Globus pallidus (tissue), 1 donor: ENCODE data around the gene STOM.

Experiments
- DNase-seq: peaks from one replicate; pipeline ENCODE4 v3.0.0-alpha.2; 2015; ENCODE audit warnings: low spot score

The STOM gene

DNA sequence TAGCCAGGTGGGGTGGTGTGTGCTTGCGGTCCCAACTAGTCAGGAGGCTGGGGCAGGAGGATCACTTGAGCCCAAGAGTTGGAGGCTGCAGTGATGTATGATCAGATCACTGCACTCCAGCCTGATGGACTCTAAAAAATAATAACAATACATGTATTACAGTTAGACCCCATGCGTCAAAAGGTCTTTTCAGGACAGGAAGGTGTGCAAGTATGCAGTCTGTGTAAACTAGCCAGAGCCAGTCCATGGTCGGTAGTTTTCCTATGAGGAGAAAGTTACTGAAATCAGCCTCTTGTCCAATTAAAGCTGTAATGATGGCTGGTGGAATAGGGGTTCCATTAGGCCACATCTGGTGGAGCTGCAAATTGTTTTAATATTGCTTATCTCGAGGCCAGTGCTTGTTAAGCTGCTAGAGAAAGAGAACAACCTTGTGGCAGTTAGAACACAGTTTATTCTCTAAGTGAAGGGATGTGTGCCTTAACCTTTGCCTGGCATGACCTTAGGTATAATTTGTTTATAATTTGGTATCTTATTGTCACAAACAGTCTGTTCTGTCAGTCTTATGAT lies 1.5 kb upstream of the STOM start:
- DNase-seq: no peak

DNA sequence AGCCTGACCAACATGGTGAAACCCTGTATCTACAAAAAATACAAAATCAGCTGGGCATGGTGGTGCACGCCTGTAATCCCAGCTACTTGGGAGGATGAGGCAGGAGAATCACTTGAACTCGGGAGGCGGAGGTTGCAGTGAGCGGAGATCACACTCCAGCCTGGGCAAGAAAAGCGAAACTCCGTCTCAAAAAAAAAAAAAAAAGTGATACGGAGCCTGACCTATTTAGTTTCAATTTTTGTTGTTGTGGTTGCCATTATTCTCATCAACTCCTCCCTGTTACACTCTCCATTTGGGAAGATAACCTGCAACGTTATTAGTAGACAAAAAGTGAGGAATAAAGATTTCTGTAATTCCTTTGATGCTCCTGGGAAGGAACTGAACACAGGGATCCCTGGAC lies 1.3 kb downstream of the STOM start:
- no peak for DNase-seq

DNA sequence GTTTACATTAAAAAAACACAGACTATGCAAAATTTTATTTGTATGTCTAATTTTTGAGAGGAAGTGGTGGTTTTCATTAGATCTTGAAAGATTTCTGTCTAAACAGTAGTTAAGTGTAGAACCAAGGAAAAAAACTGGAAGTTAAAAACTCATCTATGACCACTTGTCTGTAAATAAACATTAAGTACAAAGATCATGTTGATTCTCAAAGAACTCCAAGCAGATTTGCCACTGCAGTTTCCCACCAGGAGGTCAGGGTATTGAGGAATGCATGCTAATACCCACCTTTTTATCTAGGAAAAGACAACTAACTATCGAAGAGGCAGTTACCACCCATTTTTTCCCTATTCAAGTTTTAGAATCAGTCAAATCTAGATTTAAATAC lies 1.9 kb downstream of the STOM start:
- no peak for DNase-seq

DNA sequence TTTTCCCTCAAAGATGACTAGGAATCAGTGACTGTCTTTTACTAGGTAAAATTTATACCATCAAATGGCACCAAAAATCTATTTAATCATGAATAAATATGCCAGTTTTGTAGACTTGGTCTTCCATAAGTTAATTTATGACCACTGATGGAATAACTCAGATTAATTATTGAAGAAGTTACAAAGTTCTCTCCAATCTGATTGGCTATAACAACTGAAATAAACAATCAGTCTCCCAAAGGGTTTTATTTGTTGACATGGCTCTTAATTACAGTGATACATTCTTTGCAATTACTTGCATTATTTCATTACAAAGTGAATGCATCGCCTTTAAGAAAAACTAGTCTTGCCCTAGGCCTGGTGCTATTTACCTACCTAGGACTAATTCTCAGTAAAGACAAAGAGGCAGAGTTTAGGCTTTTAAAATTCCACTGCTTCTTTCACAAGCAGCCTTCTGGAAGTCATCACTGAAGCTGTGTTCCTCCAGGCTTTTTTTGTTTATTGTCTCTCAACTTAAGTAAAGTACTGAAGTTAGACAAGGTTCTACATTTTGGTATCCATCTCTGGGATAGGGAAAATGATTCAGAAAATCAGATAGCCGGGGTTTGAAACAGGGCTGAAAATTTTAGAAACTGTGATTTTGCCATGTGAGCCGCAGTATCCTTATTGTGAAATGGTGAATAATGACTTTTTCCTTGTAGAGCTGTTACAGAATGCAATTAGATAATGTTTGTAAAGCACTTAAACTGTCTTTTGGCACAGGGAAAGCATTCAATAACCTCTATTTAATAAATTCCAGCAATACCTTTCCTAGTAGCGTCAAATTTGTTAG lies 2.5 kb downstream of the STOM start:
- DNase-seq: no peak

DNA sequence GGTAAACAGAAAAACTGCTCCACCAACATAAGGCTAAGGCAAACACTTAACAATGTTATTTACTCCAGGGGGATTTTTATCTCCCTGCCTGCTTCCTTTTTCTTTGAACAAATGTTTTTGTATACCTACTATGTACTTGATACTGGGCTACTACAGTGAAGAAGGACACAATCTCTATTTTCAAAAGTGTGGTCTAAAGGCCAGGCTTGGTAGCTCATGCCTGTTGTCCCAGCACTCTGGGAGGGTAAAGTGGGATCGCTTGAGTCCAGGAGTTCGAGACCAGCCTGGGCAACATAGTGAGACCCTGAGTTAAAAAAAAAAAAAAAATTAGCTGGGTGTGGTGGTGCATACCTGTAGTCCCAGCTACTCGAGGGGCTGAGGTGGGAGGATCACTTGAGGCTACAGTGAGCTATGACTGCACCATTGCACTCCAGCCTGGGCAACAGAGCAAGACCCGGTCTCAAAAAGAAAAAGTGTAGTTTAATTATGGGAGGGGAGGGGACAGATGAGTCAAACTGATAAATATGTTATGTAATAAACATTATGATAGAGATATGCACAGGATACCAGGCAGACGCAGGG lies 3.3 kb downstream of the STOM start:
- DNase-seq: no peak

DNA sequence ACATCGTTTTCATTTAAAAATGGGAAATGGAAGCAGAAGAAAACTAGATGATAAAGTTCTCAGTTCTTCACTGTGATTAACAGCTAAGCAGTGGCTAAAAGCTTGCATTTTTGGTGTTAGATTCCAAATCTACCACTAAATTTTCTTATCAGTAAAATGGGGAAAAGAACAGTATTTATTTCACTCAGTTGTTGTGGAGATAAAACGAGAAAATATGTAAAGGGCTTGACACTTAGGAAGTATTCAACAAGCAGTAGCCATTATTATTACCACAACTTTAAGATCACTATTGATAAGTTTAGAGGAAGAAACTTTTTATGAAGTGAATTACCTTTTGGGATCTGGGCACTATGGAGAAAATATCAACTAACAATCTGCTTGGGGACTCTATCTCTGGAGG lies 4.5 kb downstream of the STOM start:
- DNase-seq: no peak

DNA sequence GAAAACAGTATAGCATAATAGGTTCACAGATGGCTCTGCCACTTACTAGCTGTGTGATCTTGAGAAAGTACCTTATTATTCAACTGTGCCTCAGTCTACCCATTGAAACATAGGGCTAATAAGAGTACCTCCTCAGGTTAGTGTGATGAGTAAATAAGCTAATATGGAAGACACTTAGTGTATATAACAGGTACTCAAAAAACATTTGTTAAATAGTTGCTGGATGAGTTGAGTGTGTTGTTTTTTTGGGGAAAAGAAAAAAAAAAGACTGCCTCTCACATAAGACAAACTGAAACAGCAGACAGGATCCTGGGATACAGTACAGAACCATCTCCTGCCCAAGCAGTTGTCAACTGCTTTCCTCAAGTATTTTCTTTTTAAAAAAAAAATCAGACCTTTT lies 5.2 kb downstream of the STOM start:
- DNase-seq: no peak

DNA sequence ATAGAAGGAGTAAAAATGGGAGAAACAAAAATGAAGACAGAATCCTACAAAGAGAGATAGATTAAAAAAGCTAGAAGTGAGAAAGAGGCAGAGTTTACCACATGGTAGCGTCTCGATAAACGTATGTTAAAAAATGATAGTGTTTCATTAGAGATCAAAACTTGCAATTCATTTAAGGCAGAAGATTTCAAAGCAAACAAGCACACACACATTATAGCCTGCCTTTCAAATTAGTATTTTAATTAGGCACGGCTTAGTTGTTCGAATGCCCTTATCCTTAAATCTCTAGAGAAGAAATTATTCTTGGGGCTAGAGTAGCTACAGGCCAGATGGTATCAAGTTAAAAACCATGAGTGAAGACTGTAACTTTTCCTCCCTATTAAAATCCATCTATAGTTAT lies 6.0 kb downstream of the STOM start:
- DNase-seq: no peak

DNA sequence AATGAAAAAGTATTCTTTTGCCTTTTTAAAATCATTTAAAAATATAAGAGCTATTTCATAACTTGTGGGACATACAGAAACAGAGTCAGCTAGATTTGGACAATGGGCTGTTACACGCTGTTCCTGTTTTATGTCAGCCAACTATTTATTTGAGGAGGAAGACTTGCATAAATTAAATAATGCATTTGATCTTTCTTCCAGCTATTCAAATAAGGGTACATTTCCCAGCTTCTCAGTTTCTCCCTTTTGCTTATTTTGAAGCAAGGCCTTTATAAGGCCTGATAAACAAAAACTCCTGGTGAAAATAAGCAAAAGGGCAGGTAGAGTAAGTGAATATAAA lies 6.5 kb downstream of the STOM start:
- no peak for DNase-seq

DNA sequence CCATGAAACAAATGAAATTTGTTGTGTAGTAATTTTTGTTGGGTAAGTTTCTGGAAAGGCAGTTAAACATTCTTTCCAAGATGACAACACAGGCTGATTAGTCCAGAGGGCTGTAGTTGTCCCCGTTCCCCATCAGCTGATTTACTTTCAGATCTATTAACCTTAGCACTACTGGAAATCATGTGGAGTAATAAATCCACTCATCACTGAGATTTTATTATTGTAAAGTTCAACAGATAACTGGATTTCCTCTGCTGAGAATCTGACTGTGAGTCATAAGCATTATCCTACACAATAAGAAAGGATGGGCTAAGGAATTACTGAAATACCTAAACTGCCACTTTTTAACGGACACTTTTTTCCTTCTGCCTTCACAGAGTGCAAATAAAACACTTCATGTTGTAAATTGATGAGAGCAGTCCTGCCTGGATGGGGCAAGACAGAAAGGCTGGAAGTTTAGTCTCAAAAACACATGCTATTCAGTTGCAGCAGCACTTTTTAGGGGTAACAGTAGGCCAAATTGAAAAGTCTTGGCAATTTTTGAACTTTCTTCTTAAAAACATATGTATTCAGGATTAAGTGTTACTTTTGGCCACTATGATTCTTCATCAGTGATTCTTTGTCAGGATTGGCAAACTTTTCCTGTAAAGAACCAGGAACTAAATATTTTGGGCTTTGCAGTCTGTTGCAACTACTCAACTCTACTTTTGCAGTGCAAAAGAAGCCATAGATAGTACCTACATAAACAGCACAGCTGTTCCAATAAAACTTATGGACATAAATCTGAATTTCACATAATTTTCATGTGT lies 7.0 kb downstream of the STOM start:
- no peak for DNase-seq

DNA sequence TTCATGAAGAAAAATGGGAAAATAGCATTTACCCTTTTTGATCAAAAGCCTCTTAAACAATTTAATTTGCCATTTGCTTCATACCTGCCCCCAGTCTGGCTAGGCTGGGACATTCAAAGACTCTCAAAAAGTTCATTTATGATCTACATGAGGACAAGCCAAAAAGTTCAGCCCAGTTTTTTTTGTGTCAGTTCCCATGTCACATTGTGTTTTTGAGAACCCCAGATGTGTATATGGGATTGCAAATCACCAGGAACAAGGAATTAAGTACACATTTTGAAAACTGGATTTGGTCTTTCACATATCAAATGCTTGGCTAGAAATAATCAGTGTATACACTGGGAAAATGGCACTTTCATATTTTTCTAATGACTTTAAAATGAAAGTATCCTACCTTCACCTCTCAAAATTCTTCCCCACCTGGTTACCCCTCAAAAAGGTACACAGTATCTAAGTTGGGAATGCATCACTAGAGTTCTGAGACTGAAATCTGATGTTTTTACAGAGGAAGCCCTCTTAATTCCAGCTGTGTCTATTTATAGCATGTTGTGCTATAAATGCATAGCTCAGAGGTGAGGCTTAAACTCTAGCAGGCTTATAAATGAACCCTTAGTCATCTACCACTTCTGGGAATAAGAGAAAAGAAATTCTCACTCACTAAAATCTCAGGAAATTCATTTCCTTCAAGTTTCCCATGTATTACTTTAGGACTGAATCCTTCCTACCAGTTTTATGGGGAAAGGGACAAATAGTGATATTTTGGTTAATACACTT lies 9.3 kb downstream of the STOM start:
- no peak for DNase-seq

DNA sequence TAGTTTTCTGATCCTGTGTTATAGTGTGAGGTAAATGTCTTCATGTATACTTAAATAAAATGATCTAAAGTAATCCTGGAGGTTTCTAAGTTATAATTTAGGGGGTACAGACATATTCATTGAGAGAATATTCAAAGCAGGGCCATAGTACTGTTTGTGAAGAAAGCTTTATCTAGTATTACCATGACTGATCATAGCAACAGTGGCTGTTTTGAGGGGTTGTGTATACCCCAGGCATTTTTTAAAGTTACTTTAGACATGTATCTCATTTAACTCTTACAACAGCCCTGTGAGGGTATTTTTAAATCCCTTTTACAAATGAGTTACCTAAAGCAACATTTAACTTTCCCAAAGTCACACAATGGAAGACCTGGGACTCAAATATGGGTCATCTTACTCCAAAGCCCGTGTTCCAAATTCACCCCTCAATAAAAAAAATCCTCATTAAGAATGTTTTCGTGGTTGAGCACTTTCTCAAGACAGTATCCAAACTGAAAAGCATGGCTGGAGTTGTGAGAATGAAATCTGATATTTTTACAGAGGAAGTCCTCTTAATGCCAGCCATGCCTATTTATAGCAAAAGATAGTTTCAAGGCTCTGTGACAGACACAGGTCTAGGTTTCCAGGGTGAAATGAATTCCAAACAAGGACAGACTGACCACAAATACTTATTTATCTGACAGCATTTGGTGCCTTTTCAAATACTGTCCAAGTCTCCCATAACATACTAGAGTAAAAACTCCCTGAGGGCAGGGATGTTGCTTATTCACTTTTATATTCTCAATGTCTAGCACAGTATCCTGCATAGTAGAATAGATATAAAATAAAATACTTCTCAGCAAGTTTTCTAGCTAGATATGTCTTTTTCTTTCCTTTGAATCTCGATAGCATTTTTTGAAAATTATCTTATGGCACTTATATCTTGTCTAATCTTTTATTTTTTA lies 10.4 kb downstream of the STOM start:
- no peak for DNase-seq

DNA sequence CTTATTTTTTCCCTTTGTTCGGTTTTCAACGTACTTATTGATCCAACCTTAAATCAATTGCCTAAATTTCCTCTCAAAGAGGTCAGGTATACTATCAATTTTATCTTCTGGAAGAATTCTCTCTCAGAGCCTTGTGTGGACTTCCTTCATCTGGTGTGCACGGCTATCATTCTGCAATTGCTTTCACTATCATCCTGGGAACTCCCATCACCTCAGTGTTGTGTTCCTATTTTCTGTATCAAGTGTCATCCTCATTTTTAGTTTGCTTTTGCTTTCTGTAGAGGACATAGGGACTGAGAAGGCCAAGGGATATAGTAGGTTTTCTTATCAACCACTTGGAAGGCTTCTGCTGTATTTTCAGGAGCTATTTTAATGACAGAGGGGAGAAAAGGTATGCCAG lies 11.3 kb downstream of the STOM start:
- no peak for DNase-seq

DNA sequence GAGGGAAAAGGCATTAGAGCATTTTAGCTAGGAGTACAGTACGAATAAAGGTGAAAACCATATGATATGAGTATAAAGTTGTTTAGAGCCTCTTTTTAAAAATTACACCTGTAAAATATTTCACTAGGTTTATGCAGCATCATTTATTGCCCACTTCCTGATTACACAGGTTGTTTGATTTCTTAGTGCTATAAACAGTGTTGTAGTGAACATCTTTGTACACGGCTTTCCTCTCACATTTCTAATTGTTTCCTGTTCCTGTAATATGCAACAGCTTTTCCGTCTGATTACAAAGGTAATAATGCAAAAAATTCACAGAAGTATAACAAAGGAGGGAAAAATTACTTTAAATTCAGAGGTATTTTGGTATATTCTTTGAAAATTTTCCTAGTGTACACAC lies 13.0 kb downstream of the STOM start:
- no peak for DNase-seq

DNA sequence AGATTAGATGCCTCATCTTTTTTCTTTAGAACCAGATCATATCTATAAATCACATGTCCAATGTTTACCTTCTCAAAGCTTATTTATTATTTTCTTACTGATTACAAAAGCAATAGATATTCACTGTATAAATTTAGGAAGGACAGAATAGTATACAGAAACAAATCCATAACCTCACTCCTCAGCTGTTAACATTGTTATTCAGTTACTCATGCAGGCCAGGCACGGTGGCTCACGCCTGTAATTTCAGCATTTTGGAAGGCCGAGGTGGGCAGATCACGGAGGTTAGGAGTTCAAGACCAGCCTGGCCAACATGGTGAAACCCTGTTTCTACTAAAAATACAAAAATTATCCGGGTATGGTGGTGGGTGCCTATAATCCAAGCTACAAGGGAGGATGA lies 15.3 kb downstream of the STOM start:
- DNase-seq: no peak

DNA sequence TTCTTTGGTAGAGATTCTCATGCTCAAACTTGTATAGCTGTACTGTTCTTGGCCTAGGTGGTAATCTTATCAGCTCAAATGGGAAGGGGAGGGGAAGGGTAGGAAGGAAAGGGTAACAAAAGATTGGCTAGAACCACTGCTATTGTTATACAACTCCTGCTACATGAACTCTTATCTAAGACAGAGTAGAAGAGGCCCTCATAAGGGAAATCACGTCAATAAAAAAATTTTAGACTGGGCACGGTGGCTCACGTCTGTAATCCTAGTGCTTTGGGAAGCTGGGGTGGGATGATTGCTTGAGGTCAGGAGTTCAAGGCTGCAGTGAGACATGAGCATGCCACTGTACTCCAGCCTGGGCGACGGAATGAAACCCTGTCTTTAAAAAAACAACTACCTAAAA lies 15.9 kb downstream of the STOM start:
- DNase-seq: no peak

DNA sequence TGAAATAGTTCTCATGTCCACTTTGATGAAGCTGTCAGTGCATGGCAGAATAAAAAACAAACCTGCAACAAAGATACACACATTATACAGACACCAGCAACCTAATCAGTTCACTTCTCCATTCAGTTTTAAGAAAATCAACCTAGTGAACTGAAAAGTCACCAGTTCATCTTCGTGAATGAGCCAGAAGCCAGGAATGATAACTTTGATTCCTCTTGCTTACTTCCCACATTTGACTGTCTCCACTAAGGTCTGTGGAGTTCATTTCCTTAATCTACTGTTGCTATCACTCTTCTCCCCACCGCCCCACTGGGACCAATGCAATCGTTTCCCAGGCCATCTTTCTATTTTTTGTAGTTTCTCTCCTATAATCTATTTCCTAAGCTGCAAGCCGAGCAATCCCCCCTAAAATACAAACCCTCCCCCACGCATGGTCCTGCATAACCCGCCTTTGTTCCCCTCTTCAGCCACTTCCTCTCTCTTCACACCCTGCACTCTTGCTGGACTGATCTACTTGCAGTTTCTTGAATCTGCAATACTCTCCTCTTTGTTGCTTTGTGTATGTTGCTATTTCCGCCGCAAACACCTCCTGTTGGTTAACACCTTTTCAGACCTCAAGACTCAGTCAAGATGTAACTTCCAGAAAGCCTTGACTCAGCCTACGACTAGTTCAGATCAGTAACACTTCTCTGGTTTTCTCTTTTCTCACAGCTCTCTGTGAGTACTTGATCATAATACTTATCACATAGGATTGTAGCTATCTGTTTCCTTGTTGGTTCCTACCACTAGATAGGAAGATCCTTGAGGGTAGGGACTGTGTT lies 16.6 kb downstream of the STOM start:
- DNase-seq: no peak

DNA sequence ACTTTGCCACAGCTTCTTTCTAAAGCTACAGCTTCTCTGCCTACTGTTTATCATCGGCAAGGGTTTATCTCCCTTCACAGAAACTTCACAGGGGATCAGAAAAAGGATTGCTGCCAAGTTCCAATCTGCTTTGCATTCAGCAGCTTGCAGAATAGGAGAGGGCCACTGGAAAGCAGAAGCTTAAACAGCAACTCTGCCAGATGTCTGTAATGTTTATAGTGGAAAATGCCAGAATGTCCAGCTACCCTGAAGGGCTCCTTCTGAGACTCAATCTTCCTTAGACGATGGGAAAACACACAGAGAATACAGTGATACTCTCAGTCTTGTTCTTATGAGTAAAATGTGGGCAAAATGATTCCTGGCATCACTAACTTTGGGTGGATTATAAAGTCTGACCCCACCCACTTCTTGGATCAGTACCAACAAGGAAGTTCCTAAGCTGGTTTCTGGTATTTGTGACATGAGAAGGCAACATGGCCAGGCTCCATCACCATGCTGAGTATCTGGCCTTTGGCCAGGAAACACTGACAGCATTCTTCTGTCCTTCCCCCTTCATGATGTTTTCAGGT lies 19.0 kb downstream of the STOM start:
- peak; percentile 64 for DNase-seq

DNA sequence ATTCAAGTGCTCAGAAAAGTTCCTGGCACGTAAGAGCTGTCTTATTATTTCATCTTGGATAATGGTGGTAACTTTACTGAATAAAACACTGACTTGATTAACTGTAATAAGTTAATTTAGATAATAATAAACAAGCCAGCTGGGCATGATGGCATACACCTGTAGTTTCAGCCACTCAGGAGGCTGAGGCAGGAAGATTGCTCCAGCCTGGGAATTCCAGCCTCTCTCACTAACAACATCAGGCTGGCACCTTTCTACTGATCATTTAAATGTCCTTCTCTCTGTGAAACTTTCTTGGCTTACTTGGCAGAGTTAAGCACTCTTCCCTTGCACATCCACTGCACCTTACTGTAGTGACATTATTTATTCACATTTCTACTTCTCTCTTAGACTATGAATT lies 20.0 kb downstream of the STOM start:
- no peak for DNase-seq

DNA sequence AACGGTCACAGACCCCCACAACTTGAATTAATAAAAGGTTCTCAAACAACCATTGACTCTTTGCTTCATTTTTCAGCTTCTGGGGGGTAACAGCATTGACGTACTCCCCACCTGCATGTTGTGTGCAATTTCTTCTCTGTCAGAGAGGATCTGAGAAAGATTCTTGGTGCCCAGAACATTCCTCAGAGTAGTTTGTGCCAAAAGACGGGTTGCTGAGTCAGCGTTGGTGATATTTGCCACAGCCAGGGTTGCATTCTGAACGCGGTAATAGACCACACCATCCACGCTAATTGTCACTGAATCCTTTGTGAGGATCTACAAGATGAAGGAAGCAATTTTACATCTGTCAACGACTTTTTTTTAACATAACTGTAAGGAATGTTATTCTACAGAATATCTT lies 21.0 kb downstream of the STOM start:
- DNase-seq: no peak
